HG03442 (cell line): ENCODE measurements around the gene TMA7B.
"Not testable (repeated sequence)": the region's sequence is repeated elsewhere in the genome, so short reads cannot be mapped to it uniquely, and the experiment has no call there.

ENCODE experiments used
- ATAC-seq: cut with Tn5 transposase; IDR thresholded peaks from one replicate; pipeline ENCODE4 v1.9.1; 2021; ENCODE audit warnings: mild to moderate bottlenecking, moderate library complexity; ENCODE audit not compliant: unreplicated experiment

Gene TMA7B

GRCh38 chr22:39951603-39952293, 8.4 kb upstream of the TMA7B start:
- not testable (repeated sequence) for ATAC-seq

GRCh38 chr22:39952347-39952746, 7.8 kb upstream of the TMA7B start:
- no peak for ATAC-seq

DNA sequence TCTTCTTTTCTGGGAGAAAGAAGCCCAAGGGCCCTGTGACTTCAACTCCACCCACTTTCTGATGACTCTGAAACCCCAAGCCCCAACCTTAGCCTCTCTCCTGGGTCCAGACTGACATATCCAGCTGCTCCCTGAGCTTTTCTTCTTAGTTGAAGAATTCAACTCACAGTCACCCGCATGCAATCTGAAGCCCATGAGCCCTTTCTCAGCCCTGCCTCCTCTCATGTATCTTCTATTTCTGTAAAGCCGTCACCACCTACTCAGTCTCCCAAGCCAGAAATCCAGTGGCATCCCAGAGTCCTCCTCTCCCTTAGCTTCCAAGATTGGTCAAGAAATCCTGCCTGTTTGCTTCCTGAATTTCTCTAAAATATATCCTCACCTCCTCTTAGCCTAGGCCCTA, 7.1 kb upstream of the TMA7B start:
- ATAC-seq = no peak

DNA sequence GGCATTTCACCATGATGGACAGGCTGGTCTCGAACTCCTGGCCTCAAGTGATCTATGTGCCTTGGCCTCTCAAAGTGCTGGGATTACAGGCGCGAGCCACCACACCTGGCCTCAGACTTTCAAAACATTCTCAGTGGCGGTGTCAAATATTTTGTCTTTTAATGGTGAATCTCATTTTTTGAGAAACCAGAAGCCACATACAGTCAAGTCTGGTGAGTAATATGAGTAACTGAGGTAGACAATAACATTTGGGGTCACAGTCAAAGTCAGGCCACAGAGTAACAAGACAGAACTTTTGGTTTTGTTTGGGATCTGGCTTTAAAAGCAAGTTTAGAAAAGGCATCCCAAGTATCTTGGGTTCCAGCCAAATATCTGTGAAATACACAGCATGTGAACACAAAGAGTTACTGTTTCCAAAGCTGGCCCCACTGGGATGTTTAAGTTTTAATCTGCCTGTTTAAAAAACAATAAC, 5.6 kb upstream of the TMA7B start:
- ATAC-seq = no peak

DNA sequence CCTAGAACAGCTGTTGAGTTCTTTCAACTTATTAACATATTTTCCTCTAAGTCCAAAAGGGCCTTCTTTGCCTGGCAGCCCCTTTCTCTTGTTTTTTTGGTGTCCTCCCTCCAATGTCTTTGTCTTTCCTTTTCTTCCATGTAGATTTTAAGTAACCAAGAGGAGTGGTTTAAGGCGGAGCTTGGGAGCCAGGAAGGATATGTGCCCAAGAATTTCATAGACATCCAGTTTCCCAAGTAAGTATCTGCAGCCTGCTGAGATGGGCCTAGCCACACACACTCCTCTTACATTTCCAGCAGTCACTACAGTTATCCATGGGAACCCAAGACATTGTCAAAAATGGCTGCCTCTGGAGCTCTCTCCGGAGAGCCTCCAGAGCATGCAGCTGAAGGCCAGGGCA, 4.5 kb upstream of the TMA7B start:
- no peak for ATAC-seq

GRCh38 chr22:39956932-39957664, 3.1 kb upstream of the TMA7B start:
- no peak for ATAC-seq

GRCh38 chr22:39958009-39958711, 2.0 kb upstream of the TMA7B start:
- ATAC-seq = no peak

GRCh38 chr22:39958949-39959639, 1.1 kb upstream of the TMA7B start:
- no peak for ATAC-seq

GRCh38 chr22:39960791-39961746, 872 bp downstream of the TMA7B start:
- ATAC-seq = peak; percentile 84

- ATAC-seq = no peak
Measured at GRCh38 chr22:39962071-39962470, 1.9 kb downstream of the TMA7B start.

DNA sequence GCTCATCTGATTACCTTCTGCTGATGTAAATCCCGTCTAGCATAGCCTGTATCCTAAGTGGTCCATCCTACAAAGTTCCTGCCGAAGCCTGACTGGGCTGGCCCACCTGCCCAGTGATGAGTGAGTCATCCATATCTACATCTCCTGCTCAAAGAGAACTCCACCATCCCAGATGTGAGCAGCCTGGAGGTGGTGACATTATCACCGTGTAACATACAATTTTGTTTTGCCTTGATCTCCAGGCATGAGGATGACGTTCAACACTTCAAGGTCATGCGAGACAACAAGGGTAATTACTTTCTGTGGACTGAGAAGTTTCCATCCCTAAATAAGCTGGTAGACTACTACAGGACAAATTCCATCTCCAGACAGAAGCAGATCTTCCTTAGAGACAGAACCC, 5.6 kb downstream of the TMA7B start:
- ATAC-seq = no peak

GRCh38 chr22:39966470-39966869, 6.3 kb downstream of the TMA7B start:
- no peak for ATAC-seq

- no peak for ATAC-seq
Measured at GRCh38 chr22:39967103-39967829, 7.1 kb downstream of the TMA7B start.

DNA sequence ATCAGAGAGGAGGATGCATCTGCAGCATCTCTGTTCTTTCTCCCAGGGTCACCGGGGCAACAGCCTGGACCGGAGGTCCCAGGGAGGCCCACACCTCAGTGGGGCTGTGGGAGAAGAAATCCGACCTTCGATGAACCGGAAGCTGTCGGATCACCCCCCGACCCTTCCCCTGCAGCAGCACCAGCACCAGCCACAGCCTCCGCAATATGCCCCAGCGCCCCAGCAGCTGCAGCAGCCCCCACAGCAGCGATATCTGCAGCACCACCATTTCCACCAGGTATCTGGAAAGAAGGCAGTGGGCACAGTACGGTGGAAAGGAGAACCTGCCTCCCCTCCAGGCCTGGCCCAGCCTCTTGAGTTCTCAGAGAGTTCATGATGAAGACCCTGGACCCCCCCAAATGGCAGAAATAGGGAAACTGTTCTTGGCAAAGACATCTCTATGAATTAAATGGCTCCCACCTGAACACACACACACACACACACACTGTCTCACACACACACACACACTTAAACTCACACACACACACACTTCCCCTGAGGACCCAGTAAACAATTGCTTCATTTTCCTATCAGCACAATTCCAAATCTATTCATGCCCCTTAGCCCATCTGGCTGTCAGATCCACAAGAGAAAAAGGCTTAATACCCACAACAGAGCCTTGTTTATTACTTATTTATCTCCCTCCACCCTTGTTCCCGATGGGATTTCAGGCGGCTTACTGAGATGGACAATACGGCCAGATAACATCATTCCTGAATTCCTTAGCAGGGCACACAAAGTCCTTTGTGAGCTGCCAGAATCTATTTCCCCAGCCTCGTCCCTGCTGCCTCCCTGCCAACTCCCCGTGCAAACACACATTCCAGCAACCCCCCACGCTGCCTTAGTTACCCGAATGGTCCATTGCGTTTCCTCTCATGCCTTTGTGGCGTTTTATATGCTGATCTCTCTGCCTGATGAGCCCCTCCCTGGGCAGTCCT, 8.1 kb downstream of the TMA7B start:
- no peak for ATAC-seq

GRCh38 chr22:39970742-39971141, 10.5 kb downstream of the TMA7B start:
- no peak for ATAC-seq

- no peak for ATAC-seq
Measured at GRCh38 chr22:39972641-39973040, 12.4 kb downstream of the TMA7B start.

- ATAC-seq = no peak
Measured at GRCh38 chr22:39973656-39974055, 13.5 kb downstream of the TMA7B start.

GRCh38 chr22:39974065-39974464, 13.9 kb downstream of the TMA7B start:
- no peak for ATAC-seq
